H1 (cell line): ENCODE data around the gene CACNA1B. TPM values are rescaled to one million over a fixed set of nuclear protein-coding genes. Genes with fewer than 3 reads are reported as not detected.
A peak's percentile ranks its signal among the peaks of the same experiment; 100 is the strongest.

Source experiments
- CTCF ChIA-PET: fragments of 300-600 bp; sonication (Branson Sonifier 250); formaldehyde crosslinking; loops from one replicate; lab custom pipeline; 2021; ENCODE audit not compliant: partially characterized antibody; lab: Charles Lee
- POLR2A ChIA-PET: fragments of 300-600 bp; sonication (Branson Sonifier 250); formaldehyde crosslinking; loops from one replicate; lab custom pipeline; 2021; ENCODE audit warnings: inconsistent platforms; ENCODE audit not compliant: partially characterized antibody; lab: Charles Lee
- DNase-seq, 2 experiments: peaks; one replicate each; pipeline versions ENCODE4 v3.0.0 to v3.0.0-alpha.2; 2010 to 2022; ENCODE audit warnings: low spot score in 2 of 2, low read depth in 1 of 2, mixed read lengths in 1 of 2
- FAIRE-seq: peaks from 2 replicates; lab custom pipeline; 2011; peaks lifted over from hg19 to GRCh38; lab: Jason Lieb, UNC
- H2AFZ ChIP-seq: 2 replicates; pipeline ENCODE4 v1.8.1; 2012; ENCODE audit warnings: low read length, inconsistent platforms
- H2AK5ac ChIP-seq: 2 replicates; pipeline ENCODE4 v1.6.1; 2013; ENCODE audit warnings: low read depth, low read length
- H2BK120ac ChIP-seq: replicated peaks from 2 replicates; pipeline ENCODE3; 2013; ENCODE audit warnings: low read depth, low read length, inconsistent platforms
- H2BK12ac ChIP-seq: 2 replicates; pipeline ENCODE4 v1.6.1; 2013; ENCODE audit warnings: low read depth, low read length
- H2BK15ac ChIP-seq: 2 replicates; pipeline ENCODE4 v1.6.1; 2013; ENCODE audit warnings: low read length
- H2BK20ac ChIP-seq: 2 replicates; pipeline ENCODE4 v1.6.1; 2013; ENCODE audit warnings: low read length
- H2BK5ac ChIP-seq: 2 replicates; pipeline ENCODE4 v1.6.1; 2013; ENCODE audit warnings: low read depth, low read length
- H3K14ac ChIP-seq: 2 replicates; pipeline ENCODE4 v1.6.1; 2013; ENCODE audit warnings: inconsistent platforms; ENCODE audit not compliant: insufficient read length
- H3K18ac ChIP-seq: 2 replicates; pipeline ENCODE4 v1.6.1; 2013; ENCODE audit warnings: low read length; ENCODE audit errors: extremely low read depth
- H3K23ac ChIP-seq: 2 replicates; pipeline ENCODE4 v1.6.1; 2013; ENCODE audit warnings: inconsistent platforms; ENCODE audit not compliant: insufficient read length
- H3K23me2 ChIP-seq: 2 replicates; pipeline ENCODE4 v1.6.1; 2013; ENCODE audit warnings: low read depth, low read length
- H3K27ac ChIP-seq: 2 replicates; pipeline ENCODE4 v1.6.1; 2011; ENCODE audit warnings: low read depth, low read length, inconsistent platforms
- H3K27me3 ChIP-seq, 4 experiments: replicated peaks in 1 of 4; 1 replicate in 1 of 4; 2 replicates in 3 of 4; pipeline versions ENCODE4 v1.6.1 to v1.8.1; 2011 to 2013; ENCODE audit warnings: low read length in 3 of 4, mild to moderate bottlenecking in 3 of 4, inconsistent platforms in 2 of 4, mixed read lengths in 2 of 4, moderate library complexity in 1 of 4; ENCODE audit not compliant: control insufficient read depth in 3 of 4, insufficient read depth in 3 of 4; ENCODE audit errors: extremely low read depth in 1 of 4
- H3K36me3 ChIP-seq, 4 experiments: 2 replicates each; pipeline versions ENCODE4 v1.6.1 to v1.8.1; 2011 to 2013; ENCODE audit warnings: mild to moderate bottlenecking in 4 of 4, low read length in 3 of 4, moderate library complexity in 2 of 4, control low read depth in 1 of 4, inconsistent platforms in 1 of 4; ENCODE audit not compliant: insufficient read depth in 4 of 4, control insufficient read depth in 2 of 4
- H3K4ac ChIP-seq: replicated peaks from 2 replicates; pipeline ENCODE3; 2013; ENCODE audit warnings: low read length, low read depth, mixed read lengths, inconsistent platforms; ENCODE audit not compliant: insufficient read length
- H3K4me1 ChIP-seq, 4 experiments: replicated peaks in 1 of 4; 1 replicate in 1 of 4; 2 replicates in 3 of 4; pipeline versions ENCODE4 v1.6.1 to v1.8.1; 2011 to 2013; ENCODE audit warnings: low read length in 3 of 4, inconsistent platforms in 2 of 4, mixed read lengths in 1 of 4; ENCODE audit not compliant: insufficient read depth in 4 of 4, control insufficient read depth in 3 of 4
- H3K4me2 ChIP-seq, 2 experiments: 2 replicates each; pipeline versions ENCODE4 v1.6.1 to v1.8.1; 2011 to 2013; ENCODE audit warnings: low read depth in 2 of 2, low read length in 2 of 2, control low read depth in 1 of 2, inconsistent platforms in 1 of 2, mild to moderate bottlenecking in 1 of 2; ENCODE audit not compliant: insufficient read depth in 1 of 2
- H3K4me3 ChIP-seq, 4 experiments: fragments of 200-600, 300-600 bp in 1 of 4; sonication (generic), shearing (Covaris generic), sonication (Bioruptor Twin) in 1 of 4; 2 replicates each; pipeline versions ENCODE4 v1.5.1 to v1.8.1; 2011 to 2016; ENCODE audit warnings: low read length in 4 of 4, low read depth in 3 of 4, control low read depth in 2 of 4, inconsistent platforms in 2 of 4, mild to moderate bottlenecking in 2 of 4, mixed read lengths in 1 of 4, moderate library complexity in 1 of 4; ENCODE audit not compliant: insufficient read depth in 2 of 4; ENCODE audit errors: extremely low read depth in 1 of 4
- H3K56ac ChIP-seq: replicated peaks from 2 replicates; pipeline ENCODE3; 2013; ENCODE audit warnings: low read depth, mild to moderate bottlenecking, mixed read lengths, low read length, inconsistent platforms; ENCODE audit not compliant: insufficient read length
- H3K79me1 ChIP-seq: 2 replicates; pipeline ENCODE4 v1.6.1; 2013; ENCODE audit warnings: low read depth, low read length, control low read depth
- H3K79me2 ChIP-seq, 2 experiments: 2 replicates each; pipeline versions ENCODE4 v1.6.1 to v1.8.1; 2012 to 2013; ENCODE audit warnings: low read length in 2 of 2, mild to moderate bottlenecking in 2 of 2, inconsistent platforms in 1 of 2; ENCODE audit not compliant: insufficient read depth in 2 of 2, control insufficient read depth in 1 of 2
- H3K9ac ChIP-seq, 4 experiments: replicated peaks in 1 of 4; 1 replicate in 1 of 4; 2 replicates in 3 of 4; pipeline versions ENCODE4 v1.6.1 to v1.8.1; 2011 to 2013; ENCODE audit warnings: low read depth in 3 of 4, low read length in 3 of 4, control low read depth in 2 of 4, mild to moderate bottlenecking in 2 of 4, moderate library complexity in 2 of 4, inconsistent platforms in 1 of 4; ENCODE audit errors: extremely low read depth in 1 of 4
- H3K9me3 ChIP-seq, 2 experiments: 2 replicates each; pipeline versions ENCODE4 v1.6.1 to v1.8.1; 2012 to 2013; ENCODE audit warnings: mild to moderate bottlenecking in 2 of 2, moderate library complexity in 2 of 2, control low read depth in 1 of 2, inconsistent platforms in 1 of 2, low read depth in 1 of 2, low read length in 1 of 2, mixed read lengths in 1 of 2; ENCODE audit not compliant: insufficient read depth in 2 of 2
- H4K20me1 ChIP-seq, 2 experiments: replicated peaks in 1 of 2; 2 replicates each; pipeline versions ENCODE3 to v1.8.1; 2011 to 2013; ENCODE audit warnings: inconsistent platforms in 2 of 2, low read length in 2 of 2, mild to moderate bottlenecking in 1 of 2; ENCODE audit not compliant: insufficient read depth in 2 of 2, control insufficient read depth in 1 of 2
- H4K5ac ChIP-seq: 2 replicates; pipeline ENCODE4 v1.6.1; 2013; ENCODE audit warnings: low read length, low read depth, mixed read lengths, inconsistent platforms; ENCODE audit not compliant: insufficient read length
- H4K8ac ChIP-seq: 2 replicates; pipeline ENCODE4 v1.8.0; 2013; ENCODE audit warnings: mild to moderate bottlenecking, moderate library complexity, low read length, inconsistent platforms; ENCODE audit not compliant: insufficient read depth; ENCODE audit errors: extremely low read depth
- H4K91ac ChIP-seq: replicated peaks from 2 replicates; pipeline ENCODE3; 2013; ENCODE audit warnings: low read length, mixed read lengths, inconsistent platforms; ENCODE audit not compliant: insufficient read length
- BRCA1 ChIP-seq: IDR thresholded peaks from 2 replicates; pipeline ENCODE4 v1.6.1; 2012; ENCODE audit warnings: low read depth, low read length, improper control_type of control experiment
- CEBPB ChIP-seq: IDR thresholded peaks from 2 replicates; pipeline ENCODE4 v1.6.1; 2012; ENCODE audit warnings: low read depth, low read length
- CREB1 ChIP-seq: IDR thresholded peaks from 2 replicates; pipeline ENCODE4 v1.6.1; 2012; ENCODE audit warnings: inconsistent platforms
- EGR1 ChIP-seq: IDR thresholded peaks from 2 replicates; pipeline ENCODE4 v1.6.1; 2011; ENCODE audit warnings: low read depth, low read length, borderline replicate concordance
- POLR2AphosphoS5 ChIP-seq: IDR thresholded peaks from 2 replicates; pipeline ENCODE4 v1.6.1; 2011; ENCODE audit warnings: low read depth, low read length
- POU5F1 ChIP-seq: IDR thresholded peaks from 2 replicates; pipeline ENCODE4 v1.6.1; 2011; ENCODE audit warnings: low read depth, mild to moderate bottlenecking, low read length, moderate library complexity
- RNF2 ChIP-seq: fragments of 200-900, 300-1000 bp; sonication (generic); IDR thresholded peaks from 2 replicates; pipeline ENCODE4 v1.7.1; 2016; ENCODE audit warnings: borderline replicate concordance, low read depth, mild to moderate bottlenecking, antibody characterized with exemption, low read length; ENCODE audit not compliant: poor library complexity, severe bottlenecking; ENCODE audit errors: missing control alignments
- SP2 ChIP-seq: IDR thresholded peaks from 2 replicates; pipeline ENCODE4 v1.6.1; 2012; ENCODE audit warnings: mild to moderate bottlenecking, low read length, inconsistent platforms
- SP4 ChIP-seq: IDR thresholded peaks from 2 replicates; pipeline ENCODE4 v1.6.1; 2012; ENCODE audit warnings: low read length, inconsistent platforms
- SRF ChIP-seq: IDR thresholded peaks from 2 replicates; pipeline ENCODE4 v1.6.1; 2011; ENCODE audit warnings: mild to moderate bottlenecking, low read depth, low read length, moderate library complexity
- TAF1 ChIP-seq: IDR thresholded peaks from 2 replicates; pipeline ENCODE4 v1.6.1; 2011; ENCODE audit warnings: mild to moderate bottlenecking, low read depth, low read length
- TCF12 ChIP-seq: IDR thresholded peaks from 2 replicates; pipeline ENCODE4 v1.6.1; 2011; ENCODE audit warnings: low read depth, mild to moderate bottlenecking, low read length
- TEAD4 ChIP-seq: IDR thresholded peaks from 2 replicates; pipeline ENCODE4 v1.6.1; 2012; ENCODE audit warnings: low read depth, low read length, inconsistent platforms, mixed read lengths
- ZNF274 ChIP-seq: IDR thresholded peaks from 2 replicates; pipeline ENCODE4 v1.7.0; 2012; ENCODE audit warnings: low read length, borderline replicate concordance; ENCODE audit errors: extremely low read depth
- WGBS, 2 experiments: shearing (Covaris generic) in 1 of 2; methylation state at CpG; one replicate each; pipeline versions ENCODE4 v1.1.6 to v1.1.7; 2013 to 2015; ENCODE audit warnings: low lambda C conversion rate in 2 of 2, mixed read lengths in 2 of 2, inconsistent platforms in 1 of 2, low coverage in 1 of 2, missing lambda C conversion rate in 1 of 2; ENCODE audit not compliant: insufficient replicate concordance in 2 of 2, insufficient coverage in 1 of 2, insufficient read length in 1 of 2; ENCODE audit errors: extremely low coverage in 1 of 2, missing lambda C conversion rate in 1 of 2; 5-methylcytosine and 5-hydroxymethylcytosine counted together
- polyA plus RNA-seq, 7 experiments: library from polyadenylated mRNA; depleted of rRNA in 3 of 7; stranded (reverse) in 5 of 7; unstranded in 2 of 7; fragments of >200 nt in 5 of 7; fragments of 200-250 nt in 2 of 7; gene quantifications; 1 replicate in 5 of 7; 2 replicates in 1 of 7; 4 replicates in 1 of 7; pipeline versions ENCODE4 v1.2.1 to v1.2.3, GENCODE V29; 2011 to 2013; ENCODE audit warnings: missing spikeins in 2 of 7, mixed read lengths in 2 of 7
- total RNA-seq: library from RNA; stranded (reverse); fragmentation: NEBNext Ultra II Directional; extraction: Animal tissue kit (Norgen Biotek cat#: 25700); gene quantifications from 2 replicates; pipeline ENCODE4 v1.2.1, GENCODE V29; 2021
- TF ChIP-seq, protein P1 (sequence below): IDR thresholded peaks from 2 replicates; pipeline ENCODE4 v1.6.1; 2011; ENCODE audit warnings: low read depth, mild to moderate bottlenecking, low read length; ENCODE audit not compliant: insufficient read depth

Gene CACNA1B
- total and polyA plus RNA-seq, 2 of the 8 experiments (the other 6 are each of a cell fraction or from before 2014, with no cell fraction given) = 1.5 to 5.7 TPM

DNA sequence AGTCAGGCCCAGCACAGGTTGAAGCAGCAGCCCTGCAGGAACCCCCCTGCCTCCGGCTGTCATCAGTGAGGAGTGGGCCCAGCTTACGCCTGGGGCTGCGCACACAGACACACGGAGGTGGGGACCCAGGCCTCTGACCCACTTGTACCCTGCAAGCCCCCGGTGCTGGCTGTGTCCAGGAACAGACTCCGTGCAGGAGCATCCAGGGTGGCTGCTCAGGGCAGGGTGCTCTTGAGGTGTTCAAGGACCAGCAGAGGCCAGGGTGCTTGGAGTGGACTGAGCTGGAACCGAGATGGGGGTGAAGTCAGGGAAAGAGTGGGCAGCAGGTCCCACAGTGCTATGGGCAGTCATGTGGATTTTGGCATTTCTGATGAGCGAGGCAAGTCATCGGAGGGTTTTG lies 199.5 kb downstream of the CACNA1B start:
- no peak for TF ChIP-seq POLR2AphosphoS5
- no peak for TF ChIP-seq RNF2
- no peak for TF ChIP-seq BRCA1
- TF ChIP-seq SP4 = no peak
- TF ChIP-seq SRF = no peak
- TF ChIP-seq TAF1 = no peak
- TF ChIP-seq TEAD4 = no peak
- TF ChIP-seq TCF12 = no peak
- TF ChIP-seq CEBPB = no peak
- no peak for TF ChIP-seq EGR1
- TF ChIP-seq ZNF274 = no peak
- no peak for TF ChIP-seq CREB1
- TF ChIP-seq POU5F1 = no peak
- TF ChIP-seq, protein P1, sequence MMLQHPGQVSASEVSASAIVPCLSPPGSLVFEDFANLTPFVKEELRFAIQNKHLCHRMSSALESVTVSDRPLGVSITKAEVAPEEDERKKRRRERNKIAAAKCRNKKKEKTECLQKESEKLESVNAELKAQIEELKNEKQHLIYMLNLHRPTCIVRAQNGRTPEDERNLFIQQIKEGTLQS = no peak
- TF ChIP-seq SP2 = no peak
- FAIRE-seq (no peak), DNase-seq (peak in 1 of 2 experiments; percentile 19)
- WGBS, 2 experiments = 85% methylated on average over 7 of the region's 9 CpGs; no CpG with 5 or more reads in 1 of the 2 experiments
- Histone ChIP-seq H4K20me1 (no peaks in the 10 kb centered on the region), H2BK15ac (no peak overlapping the region), H3K36me3 (peaks cover 0 to 3% (median 0%) of the 10 kb centered on the region in 4 experiments; a peak in 1 of 8 replicates), H3K4me1 (peaks cover 0 to 7% (median 0%) of the 10 kb centered on the region in 4 experiments; a peak in 2 of 7 replicates), H3K79me2 (no peaks in the 10 kb centered on the region), H3K23me2 (no peaks in the 10 kb centered on the region), H3K18ac (no peak overlapping the region), H3K4ac (no peak overlapping the region), H3K27ac (no peak overlapping the region), H2AK5ac (no peak overlapping the region), H2BK5ac (no peak overlapping the region), H3K56ac (no peak overlapping the region), H3K79me1 (no peaks in the 10 kb centered on the region), H2AFZ (no peak overlapping the region), H4K5ac (no peak overlapping the region), H2BK120ac (no peak overlapping the region), H3K23ac (no peak overlapping the region), H3K4me3 (no peak overlapping the region), H3K14ac (no peak overlapping the region), H4K91ac (no peak overlapping the region), H3K4me2 (no peak overlapping the region), H2BK12ac (no peak overlapping the region), H2BK20ac (0 out of 2 replicates have a peak overlapping the region, but pooled peaks have one; percentile 32), H3K27me3 (no peaks in the 10 kb centered on the region), H3K9ac (no peak overlapping the region), H3K9me3 (peaks cover 41 to 82% of the 10 kb centered on the region in 2 experiments), H4K8ac (no peak overlapping the region)
- POLR2A ChIA-PET = no interaction called here
- CTCF ChIA-PET = interaction anchor here (1.1 to 1.9 kb wide), 2 partner anchors 12 to 24 kb away, joined by 6 read pairs; no protein-coding TSS in a partner anchor
